Fibroblast of the conjunctiva (primary cell): ENCODE results near the gene DDX51.
"Not testable (repeated sequence)": the region's sequence is repeated elsewhere in the genome, so short reads cannot be mapped to it uniquely, and the experiment has no call there.

Experiments used
- DNase-seq: peaks from one replicate; pipeline ENCODE4 v3.0.0-alpha.2; 2010; ENCODE audit warnings: low read depth

The DDX51 gene

DNA sequence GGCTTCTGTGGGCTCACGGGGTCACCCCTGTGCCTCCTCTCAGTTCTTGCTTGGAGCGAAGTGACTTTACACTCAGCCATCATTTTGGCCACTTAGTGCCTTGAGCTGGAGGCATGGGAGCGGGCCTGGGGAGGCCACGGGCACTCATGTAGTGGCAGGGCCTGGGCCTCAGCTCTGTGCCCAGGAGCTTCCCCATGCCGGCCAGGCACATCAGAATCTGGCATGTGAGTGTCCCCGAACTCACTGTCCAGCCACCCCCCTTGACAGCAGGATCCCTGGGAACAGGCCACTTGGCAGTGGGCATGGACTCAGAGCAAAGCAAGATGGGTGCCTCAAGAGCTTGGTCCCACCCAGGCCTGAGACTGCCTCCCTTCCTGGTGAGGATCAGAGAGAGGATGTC is 29.5 kb downstream of the DDX51 start:
- DNase-seq: no peak

DNA sequence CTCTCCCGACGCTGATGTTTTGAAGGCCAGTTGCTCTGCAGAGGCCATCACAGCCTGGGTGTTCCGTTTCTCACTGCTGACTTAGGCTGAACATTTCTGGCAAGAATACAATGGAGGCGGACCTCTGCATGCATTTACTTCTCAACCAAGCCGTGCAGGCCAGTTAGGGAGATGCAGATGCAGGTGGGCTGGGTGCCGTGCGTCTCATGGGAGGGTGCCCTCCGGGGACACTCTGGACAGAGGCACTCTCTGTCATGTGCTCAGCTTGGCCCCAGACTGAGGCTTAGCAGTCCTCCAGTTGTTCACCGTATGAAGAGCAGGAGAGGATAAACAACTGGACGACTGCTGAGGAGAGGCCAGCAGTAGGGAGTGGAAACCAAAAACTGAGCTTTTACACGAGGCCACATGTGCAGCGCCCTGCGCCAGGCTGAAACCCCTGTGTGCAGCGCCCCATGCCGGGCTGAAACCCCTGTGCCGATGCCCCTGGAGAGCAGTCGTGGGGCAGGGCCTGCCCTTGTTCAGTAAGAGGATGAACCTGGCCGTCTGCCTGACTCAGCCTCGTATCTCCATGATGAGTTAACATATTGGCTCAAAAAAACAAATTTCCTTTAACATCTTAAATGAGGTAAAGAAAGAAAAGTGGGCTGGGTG is 32.3 kb downstream of the DDX51 start:
- no peak for DNase-seq

DNA sequence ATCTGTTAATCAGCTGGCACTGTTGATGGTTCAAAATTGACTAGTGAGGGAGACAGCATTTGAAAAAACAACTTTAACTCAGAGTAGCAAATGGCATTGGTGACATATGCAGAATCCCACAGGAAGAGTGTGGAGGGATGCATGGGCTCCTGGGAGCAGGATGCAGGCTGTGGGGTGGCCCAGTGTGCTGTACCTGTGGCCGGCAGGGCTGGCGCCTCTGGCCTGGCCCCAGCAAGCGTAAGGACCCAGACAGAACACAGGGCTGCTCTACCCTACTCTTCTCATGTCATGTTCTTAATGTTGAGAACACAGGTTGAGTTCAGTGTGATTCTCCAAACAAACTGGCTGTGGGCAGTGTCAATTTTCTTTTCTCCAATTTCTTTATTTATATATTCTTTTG is 33.4 kb downstream of the DDX51 start:
- no peak for DNase-seq

DNA sequence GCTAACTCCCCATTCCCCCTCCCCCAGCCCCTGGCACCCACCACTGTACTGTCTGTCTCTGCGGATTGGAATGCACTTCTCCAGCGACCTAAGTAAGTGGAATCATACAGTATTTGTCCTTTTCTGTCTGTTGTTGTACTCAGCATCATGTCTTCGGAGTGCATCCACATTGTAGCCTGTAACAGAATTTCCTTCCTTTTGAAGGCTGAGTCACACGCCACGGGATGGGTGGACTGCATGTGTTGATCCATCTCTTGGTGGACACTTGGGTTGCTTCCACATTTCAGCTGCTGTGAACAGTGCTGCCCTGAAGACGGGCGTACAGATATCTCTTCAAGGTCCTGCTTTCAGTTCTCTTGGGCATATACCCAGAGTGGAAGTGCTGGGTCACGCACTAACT is 34.4 kb downstream of the DDX51 start:
- no peak for DNase-seq

DNA sequence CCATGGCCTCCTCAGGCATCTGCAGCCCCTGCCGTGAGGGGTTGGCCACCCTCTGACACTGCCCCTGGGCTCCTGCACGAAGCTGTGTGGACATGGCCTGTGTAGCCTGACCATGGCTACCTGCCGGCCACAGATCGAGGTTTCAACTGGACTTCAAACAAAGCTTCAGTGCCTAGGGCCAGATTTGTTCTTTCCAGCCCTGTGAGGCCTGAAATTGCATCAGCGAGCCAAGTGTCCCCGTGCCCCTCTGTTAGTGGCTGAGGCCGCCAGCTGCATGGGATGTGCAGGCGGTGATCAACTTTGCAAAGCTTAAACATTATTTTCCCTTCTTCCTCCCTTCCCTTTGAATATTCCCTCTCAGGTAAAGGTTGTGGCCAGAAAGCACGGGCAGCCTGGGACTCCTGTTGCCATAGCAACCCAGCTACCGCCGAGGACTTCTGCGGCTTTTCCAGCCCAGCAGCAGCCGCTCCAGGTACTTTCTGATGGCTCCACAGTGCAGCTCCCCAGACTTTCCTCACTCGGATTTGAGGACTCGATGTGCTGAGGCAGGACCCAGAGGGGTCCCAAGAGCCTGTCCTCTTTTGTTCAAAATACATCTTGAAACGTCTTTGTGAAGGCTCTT is 35.8 kb downstream of the DDX51 start:
- DNase-seq: no peak

DNA sequence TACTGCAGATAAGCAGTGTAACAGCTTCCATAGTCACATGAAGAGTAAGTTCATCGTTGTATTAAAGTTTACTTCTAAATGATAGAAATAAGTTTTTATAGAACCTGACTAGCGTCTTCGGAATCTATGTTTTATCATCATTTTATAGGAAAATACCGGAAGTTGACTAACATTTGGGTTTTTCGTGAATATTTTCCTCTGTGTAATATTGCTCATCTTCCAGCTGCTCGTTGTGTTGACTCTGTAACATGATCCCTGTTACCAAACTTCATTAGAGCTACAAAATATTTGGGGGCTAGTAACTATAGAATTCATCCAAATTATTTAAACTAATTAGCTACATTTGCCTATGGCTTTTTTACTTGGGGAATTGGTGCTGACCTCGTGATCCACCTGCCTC is 37.2 kb downstream of the DDX51 start:
- DNase-seq: no peak

DNA sequence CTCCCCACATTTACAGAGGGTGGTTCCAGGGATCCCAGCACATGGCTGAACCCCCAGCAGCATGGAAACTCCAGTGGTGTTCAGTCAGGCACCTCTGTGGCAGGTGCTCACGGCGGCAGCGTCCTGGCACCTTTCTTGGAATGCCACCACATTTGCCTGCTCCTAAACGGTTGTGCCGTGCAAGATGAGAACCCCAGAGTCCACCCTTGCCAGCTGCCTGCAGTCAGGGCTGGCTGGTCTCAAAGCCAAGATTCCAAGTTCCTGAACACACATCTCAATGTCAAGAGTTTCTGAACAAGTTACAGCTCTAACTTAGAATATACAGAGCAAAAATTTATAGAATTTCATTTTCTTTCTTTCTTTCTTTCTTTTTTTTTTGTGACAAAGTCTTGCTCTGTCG is 38.7 kb downstream of the DDX51 start:
- DNase-seq: no peak

DNA sequence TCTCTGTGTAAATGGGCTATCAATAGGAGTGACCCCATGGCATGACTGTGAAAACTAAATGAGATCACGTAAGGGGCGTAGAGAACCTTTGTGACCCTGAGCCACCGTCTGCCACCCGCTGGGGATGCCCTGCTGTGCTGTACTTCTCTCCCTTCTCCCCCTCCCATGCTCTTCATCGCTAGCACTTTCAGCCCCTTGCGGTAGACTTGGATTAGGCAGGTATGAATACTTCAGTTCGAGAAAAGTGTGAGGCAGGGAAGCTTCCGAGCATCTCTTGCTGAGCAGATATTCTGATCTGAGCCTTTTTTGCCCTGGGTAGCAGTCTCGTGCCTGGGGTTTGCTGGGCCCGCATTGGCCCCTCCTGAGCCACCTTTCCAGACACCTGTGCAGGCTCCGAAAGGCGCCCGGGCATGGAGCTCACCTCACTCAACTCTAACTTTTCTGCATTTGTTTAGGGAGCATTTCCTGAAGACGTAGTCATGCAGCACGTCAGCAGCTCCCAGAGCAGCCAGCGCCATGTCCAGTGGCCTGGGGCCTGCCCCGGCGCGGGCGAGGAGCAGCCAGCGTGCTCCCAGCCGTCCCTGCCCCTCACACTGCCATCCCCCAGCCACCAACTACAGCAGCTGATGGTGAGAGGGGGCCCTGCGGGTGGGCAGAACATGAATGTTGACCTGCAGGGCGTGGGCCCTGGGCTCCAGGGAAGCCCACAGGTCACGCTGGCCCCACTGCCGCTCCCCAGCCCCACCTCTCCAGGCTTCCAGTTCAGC is 40.4 kb downstream of the DDX51 start:
- no peak for DNase-seq

DNA sequence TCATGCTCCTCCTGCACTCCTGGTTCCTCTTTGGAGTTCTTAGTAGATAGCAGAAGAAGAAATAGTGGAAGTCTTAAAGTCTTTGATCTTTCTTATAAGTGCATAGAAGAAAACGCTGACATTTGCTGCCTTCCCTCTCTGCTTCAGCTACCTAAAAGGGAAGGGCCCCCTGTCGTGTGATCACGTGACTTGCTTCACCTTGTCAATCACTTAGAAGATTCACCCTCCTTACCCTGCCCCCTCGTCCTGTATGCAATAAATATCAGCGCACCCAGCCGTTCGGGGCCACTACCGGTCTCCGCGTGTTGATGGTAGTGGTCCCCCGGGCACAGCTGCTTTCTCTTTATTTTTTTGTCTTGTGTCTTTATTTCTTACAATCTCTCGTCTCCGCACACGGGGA is 41.0 kb downstream of the DDX51 start:
- not testable (repeated sequence) for DNase-seq

DNA sequence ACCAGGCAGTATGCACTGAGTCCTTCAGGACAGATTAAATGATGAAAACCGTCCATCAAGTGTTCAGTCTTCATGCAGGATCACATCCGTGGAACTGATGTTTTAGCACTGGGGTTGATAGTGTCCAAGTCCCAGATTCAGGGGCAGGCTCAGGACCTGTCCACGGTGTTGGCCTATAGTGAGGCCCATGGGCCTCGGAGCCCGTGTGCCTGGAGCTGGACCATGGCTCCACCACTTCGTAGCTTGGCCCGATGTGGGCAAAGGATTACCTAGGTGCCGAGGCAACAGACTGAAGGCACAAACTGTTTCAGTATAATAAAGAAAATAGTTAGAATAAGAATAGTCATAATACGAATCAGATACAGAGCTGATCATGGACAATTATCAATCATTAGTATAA is 41.8 kb downstream of the DDX51 start:
- DNase-seq: no peak

DNA sequence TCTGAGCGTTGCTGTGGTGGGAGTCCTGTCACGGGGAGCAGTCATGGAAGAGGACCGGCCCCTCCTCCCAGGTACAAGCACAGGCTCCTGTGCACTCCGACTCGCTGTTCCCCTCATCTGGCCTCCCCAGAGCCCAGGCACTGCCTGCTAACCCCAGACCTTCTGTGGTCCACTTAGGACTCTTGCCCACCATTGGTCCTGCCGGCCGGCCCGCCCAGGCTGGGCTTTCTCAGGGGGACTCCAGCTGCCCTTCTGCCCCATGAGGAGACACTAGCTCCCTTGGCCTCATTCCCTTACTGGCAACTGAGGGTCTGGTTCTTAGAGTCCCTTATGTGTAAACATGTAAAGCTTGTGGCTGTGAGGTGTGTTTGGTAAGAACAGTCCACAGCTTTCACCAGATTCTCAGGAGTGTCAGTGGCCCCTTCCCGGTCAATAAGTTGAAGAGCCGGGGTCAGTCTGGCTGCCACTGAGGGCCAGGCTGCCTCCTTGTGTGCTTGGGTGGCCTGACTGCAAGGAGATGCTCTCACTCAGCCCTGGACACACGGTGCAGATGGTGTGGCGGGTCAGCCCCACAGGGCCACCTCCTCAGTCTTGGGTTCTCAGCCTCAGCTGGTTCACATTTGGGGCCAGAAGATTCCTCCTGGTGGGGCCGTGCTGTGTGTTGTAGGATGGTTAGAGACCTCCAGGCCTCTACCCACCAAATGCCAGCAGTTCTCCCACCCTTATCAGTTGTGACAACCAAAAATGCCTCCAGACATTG is 43.6 kb downstream of the DDX51 start:
- no peak for DNase-seq

DNA sequence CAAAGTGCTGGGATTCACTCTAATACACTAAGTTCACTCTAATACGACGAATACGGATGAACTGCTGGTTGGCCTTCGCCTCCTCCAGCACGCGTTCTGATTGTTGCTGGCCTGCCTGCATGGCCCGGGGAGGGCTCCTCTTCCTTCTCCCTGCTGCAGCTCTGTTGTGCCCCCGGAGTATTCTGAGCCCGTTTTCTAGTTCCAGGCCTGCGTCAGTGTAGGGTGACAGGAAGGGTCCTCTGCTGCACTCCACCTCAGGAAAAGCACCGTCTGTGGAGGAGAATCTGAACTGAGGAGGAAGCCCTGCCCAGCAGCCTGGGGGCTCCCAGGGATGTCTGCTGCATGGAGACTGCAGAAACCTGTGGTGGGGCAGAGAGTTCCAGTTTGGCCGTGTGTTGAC is 44.4 kb downstream of the DDX51 start:
- DNase-seq: no peak

DNA sequence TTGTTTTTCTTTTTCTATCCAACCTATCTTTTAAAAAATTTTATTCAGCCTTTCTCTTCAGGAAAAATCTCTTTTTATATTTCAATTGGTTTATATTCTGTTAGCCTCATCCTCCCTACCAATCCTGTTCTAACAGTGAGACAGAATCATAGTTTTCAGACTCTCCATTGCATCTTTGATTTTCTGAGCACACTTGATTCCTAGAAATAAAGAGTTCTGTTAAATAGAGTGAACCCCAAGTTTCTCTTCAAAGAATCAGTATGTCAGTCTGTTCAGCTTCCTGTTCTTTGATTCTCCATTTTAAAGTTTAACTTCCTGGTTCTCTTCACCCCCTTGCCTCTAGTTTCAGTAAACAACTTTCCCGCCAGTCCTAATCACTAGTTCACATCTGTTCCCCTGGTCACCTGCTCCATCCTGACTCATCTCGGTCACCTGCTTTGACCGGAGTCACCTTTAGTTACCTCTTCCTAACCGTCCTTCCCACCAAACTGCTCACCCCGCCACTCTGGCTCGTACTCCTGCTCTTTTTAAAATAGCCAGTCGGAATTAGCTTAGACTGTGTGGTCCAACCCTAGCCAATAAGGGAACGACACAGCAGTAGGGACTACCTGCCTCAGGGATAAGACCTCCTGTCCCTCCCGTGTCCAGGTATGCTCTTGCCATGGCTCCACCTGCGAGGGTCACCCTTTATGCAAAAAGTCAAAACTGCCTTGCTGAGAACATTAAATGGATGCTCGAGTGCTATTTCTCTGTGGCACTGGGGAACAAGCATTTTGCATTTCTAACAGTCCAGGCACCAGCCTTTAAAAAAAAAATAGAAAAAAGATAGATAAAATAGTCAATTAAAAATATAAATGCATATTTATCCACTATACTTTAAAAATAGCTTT is 48.4 kb downstream of the DDX51 start:
- DNase-seq: no peak

DNA sequence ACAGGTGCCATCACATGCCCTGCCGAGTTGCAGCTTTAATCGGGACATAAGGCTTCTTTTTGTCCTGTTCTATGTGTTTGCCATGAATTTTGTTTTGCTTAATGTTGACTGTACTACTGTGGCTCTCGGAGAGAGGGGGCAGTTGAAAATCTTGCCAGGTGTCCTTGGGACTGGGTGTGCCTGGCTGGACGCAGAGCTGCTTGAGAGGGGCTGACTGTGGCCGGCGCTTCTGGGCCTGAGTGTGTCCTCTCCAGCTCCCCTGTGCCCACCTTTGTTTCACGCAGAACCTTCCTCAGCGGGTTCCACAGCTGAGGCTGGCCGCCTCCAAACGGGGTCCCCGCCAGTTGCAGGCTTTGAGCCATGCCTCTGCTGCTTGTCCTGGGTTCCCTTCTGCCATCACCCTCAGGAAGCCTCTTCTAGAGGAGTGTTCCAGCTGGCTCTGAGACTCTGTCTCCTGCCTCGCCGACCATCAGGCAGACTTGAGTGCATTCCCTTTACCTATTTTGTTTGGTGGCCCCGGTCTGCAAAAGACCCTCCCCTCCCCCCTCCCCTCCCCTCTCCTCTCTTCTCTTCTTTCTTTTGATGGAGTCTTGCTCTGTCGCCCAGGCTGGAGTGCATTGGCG is 49.7 kb downstream of the DDX51 start:
- DNase-seq: no peak

DNA sequence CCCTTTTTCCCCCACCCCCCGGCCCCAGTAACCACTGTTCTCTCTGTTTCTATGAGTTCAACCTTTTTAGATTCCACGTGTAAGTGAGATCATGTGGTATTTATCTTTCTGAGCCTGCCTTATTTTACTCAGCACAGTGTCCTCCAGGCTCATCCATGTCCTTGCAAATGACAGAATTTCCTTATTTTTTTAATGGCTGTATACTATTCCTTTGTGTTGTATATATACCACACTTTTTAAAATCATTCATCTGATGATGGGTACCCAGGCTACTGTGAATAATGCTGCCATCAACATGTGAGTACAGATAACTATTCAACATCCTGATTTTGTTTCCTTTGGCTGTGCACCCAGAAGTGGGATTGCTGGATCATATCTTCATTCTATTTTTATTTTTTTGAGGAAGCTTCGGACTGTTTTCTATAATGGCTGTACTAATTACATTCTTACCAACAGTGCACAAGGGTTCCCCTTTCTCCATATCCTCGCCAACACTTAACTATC is 54.7 kb downstream of the DDX51 start:
- DNase-seq: no peak
